NT2/D1 (cell line): ENCODE measurements around the gene STAM.

ENCODE experiments used
- DNase-seq: peaks from one replicate; pipeline ENCODE4 v3.0.0-alpha.2; 2011; ENCODE audit warnings: low read depth, low spot score
- H3K27me3 ChIP-seq: 2 replicates; pipeline ENCODE4 v1.6.0; 2011; ENCODE audit warnings: mild to moderate bottlenecking; ENCODE audit not compliant: insufficient read length, insufficient read depth
- H3K36me3 ChIP-seq: 2 replicates; pipeline ENCODE4 v1.6.1; 2011; ENCODE audit warnings: mild to moderate bottlenecking, low read length, mixed read lengths; ENCODE audit not compliant: insufficient read depth, insufficient read length
- H3K4me1 ChIP-seq: 2 replicates; pipeline ENCODE4 v1.5.1; 2011; ENCODE audit not compliant: insufficient read depth, insufficient read length
- H3K4me3 ChIP-seq: 2 replicates; pipeline ENCODE4 v1.5.1; 2011; ENCODE audit warnings: low read depth; ENCODE audit not compliant: insufficient read length
- H3K9ac ChIP-seq: 2 replicates; pipeline ENCODE4 v1.6.0; 2011; ENCODE audit warnings: low read depth; ENCODE audit not compliant: insufficient read length
- H3K9me3 ChIP-seq: 2 replicates; pipeline ENCODE4 v1.5.1; 2011; ENCODE audit warnings: mild to moderate bottlenecking, low read length; ENCODE audit not compliant: insufficient read depth
- SUZ12 ChIP-seq: IDR thresholded peaks from 2 replicates; pipeline ENCODE4 v1.6.1; 2011; ENCODE audit not compliant: insufficient read length, insufficient read depth; ENCODE audit errors: extremely low read depth
- YY1 ChIP-seq: IDR thresholded peaks from 2 replicates; pipeline ENCODE4 v1.6.1; 2011; ENCODE audit not compliant: insufficient read length, insufficient read depth
- ZNF274 ChIP-seq: IDR thresholded peaks from 2 replicates; pipeline ENCODE4 v1.6.1; 2011; ENCODE audit warnings: mild to moderate bottlenecking, low read depth, low read length

STAM gene

GRCh38 chr10:17648243-17649035 lies 4.5 kb downstream of the STAM start:
- peaks cover 24% of the 10 kb centered on the region for H3K36me3 ChIP-seq
- no peaks in the 10 kb centered on the region for H3K4me1 ChIP-seq
- no peak for DNase-seq
- TF ChIP-seq SUZ12 (no peak), ZNF274 (no peak), YY1 (no peak)
- H3K4me3 ChIP-seq: no peak overlapping the region
- peaks cover 27% of the 10 kb centered on the region for H3K9me3 ChIP-seq
- no peak overlapping the region for H3K9ac ChIP-seq
- no peaks in the 10 kb centered on the region for H3K27me3 ChIP-seq

GRCh38 chr10:17649052-17649451 lies 5.1 kb downstream of the STAM start:
- DNase-seq: no peak
- Histone ChIP-seq H3K4me3 (no peak overlapping the region), H3K4me1 (no peaks in the 10 kb centered on the region), H3K36me3 (peaks cover 25% of the 10 kb centered on the region), H3K27me3 (no peaks in the 10 kb centered on the region), H3K9ac (no peak overlapping the region), H3K9me3 (peaks cover 33% of the 10 kb centered on the region)
- TF ChIP-seq ZNF274: no peak
- TF ChIP-seq YY1: no peak
- no peak for TF ChIP-seq SUZ12

- no peaks in the 10 kb centered on the region for H3K27me3 ChIP-seq
- no peak for DNase-seq
- H3K9ac ChIP-seq: no peak overlapping the region
- no peak overlapping the region for H3K4me3 ChIP-seq
- H3K36me3 ChIP-seq: peaks cover 25% of the 10 kb centered on the region
- H3K9me3 ChIP-seq: peaks cover 34% of the 10 kb centered on the region
- H3K4me1 ChIP-seq: no peaks in the 10 kb centered on the region
- TF ChIP-seq YY1 (no peak), SUZ12 (no peak), ZNF274 (no peak)
Observed at GRCh38 chr10:17649836-17650235, 5.9 kb downstream of the STAM start.

- H3K9ac ChIP-seq: no peak overlapping the region
- no peaks in the 10 kb centered on the region for H3K27me3 ChIP-seq
Observed at GRCh38 chr10:17650416-17650815, 6.5 kb downstream of the STAM start.

GRCh38 chr10:17651896-17652295 lies 7.9 kb downstream of the STAM start:
- DNase-seq: no peak
- H3K4me3 ChIP-seq: no peak overlapping the region
- no peaks in the 10 kb centered on the region for H3K27me3 ChIP-seq
- H3K4me1 ChIP-seq: no peaks in the 10 kb centered on the region
- no peak overlapping the region for H3K9ac ChIP-seq
- peaks cover 51% of the 10 kb centered on the region for H3K9me3 ChIP-seq
- peaks cover 14% of the 10 kb centered on the region for H3K36me3 ChIP-seq
- TF ChIP-seq SUZ12 (no peak), YY1 (no peak), ZNF274 (no peak)

More at GRCh38 chr10:17650416-17650815, 6.5 kb downstream of the STAM start:
- H3K4me1 ChIP-seq: no peaks in the 10 kb centered on the region
- H3K36me3 ChIP-seq: peaks cover 25% of the 10 kb centered on the region
- TF ChIP-seq SUZ12 (no peak), ZNF274 (no peak), YY1 (no peak)
- H3K9me3 ChIP-seq: peaks cover 40% of the 10 kb centered on the region
- H3K4me3 ChIP-seq: no peak overlapping the region
- DNase-seq: no peak

DNA sequence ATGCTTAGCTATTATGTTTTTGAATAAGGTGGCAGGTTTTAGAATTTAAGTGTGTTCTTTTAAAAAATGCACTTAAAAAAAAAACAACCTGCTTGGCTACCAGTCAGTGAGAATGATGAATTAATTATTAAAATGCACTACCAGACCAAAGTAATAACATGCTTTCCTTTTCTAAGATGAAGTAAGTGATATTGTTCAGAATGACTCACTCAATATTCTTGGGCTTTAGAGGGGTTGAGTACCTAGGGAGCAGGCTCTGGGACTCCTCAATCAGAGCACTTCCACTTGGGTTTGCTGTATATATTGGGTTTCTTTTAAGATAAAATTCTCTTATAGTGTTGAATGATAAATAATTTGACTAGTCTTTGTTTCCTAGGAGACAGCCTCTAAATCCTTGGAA lies 8.6 kb downstream of the STAM start:
- TF ChIP-seq ZNF274: no peak
- no peak for TF ChIP-seq SUZ12
- TF ChIP-seq YY1: no peak
- Histone ChIP-seq H3K27me3 (no peaks in the 10 kb centered on the region), H3K4me1 (no peaks in the 10 kb centered on the region), H3K9ac (no peak overlapping the region), H3K9me3 (peaks cover 48% of the 10 kb centered on the region), H3K36me3 (peaks cover 14% of the 10 kb centered on the region), H3K4me3 (no peak overlapping the region)
- no peak for DNase-seq

DNA sequence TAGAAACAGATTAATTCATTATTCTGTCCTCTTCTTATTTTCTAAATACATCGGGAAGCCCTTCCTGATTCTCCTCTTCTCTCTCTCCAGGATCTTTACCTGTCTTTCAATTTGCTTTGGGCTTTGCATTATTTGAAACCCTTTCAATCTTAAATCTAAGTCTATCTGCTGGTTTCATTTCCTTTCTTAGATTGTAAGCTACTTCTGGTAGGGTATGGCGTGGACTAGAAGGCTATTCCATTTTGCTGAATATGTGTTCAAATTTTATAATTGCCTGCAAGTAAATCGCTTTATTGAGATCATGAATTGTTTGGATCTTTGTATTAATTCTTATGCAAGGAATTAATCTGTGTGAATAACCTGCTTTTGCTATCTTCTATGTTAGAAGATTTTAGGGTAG lies 11.1 kb downstream of the STAM start:
- no peak overlapping the region for H3K4me3 ChIP-seq
- H3K9ac ChIP-seq: no peak overlapping the region
- peaks cover 38% of the 10 kb centered on the region for H3K9me3 ChIP-seq
- H3K36me3 ChIP-seq: peaks cover 8% of the 10 kb centered on the region
- H3K27me3 ChIP-seq: no peaks in the 10 kb centered on the region
- no peak for DNase-seq
- H3K4me1 ChIP-seq: no peaks in the 10 kb centered on the region
- no peak for TF ChIP-seq ZNF274
- no peak for TF ChIP-seq YY1
- no peak for TF ChIP-seq SUZ12
